AG04450 (cell line): ENCODE data around the gene PSMD7. TPM values are rescaled to one million over a fixed set of nuclear protein-coding genes. Genes with fewer than 3 reads are reported as not detected.

ENCODE experiments used
- CTCF ChIA-PET: fragments of 300-600, 350-600 bp; formaldehyde crosslinking; extraction: SDS; loops from one replicate; lab custom pipeline; 2022; ENCODE audit warnings: antibody characterized with exemption, inconsistent platforms; lab: Charles Lee
- POLR2A ChIA-PET: fragments of 350-600 bp; formaldehyde crosslinking; extraction: SDS; loops from one replicate; lab custom pipeline; 2021; ENCODE audit warnings: antibody characterized with exemption, inconsistent platforms; lab: Yijun Ruan, JAX
- DNase-seq: peaks from one replicate; pipeline ENCODE4 v3.0.0-alpha.2; 2011; ENCODE audit warnings: low read depth, low spot score
- H3K27ac ChIP-seq: one replicate; pipeline ENCODE4 v1.5.1; 2012; ENCODE audit warnings: low read depth, low read length, control low read depth
- H3K27me3 ChIP-seq: one replicate; pipeline ENCODE4 v1.6.0; 2012; ENCODE audit warnings: low read length; ENCODE audit not compliant: control insufficient read depth, insufficient read depth
- H3K4me3 ChIP-seq: 2 replicates; pipeline ENCODE4 v1.5.1; 2011; ENCODE audit warnings: mild to moderate bottlenecking, low read depth, low read length, control low read depth
- H3K9me3 ChIP-seq: 2 replicates; pipeline ENCODE4 v1.5.1; 2012; ENCODE audit warnings: low read length; ENCODE audit not compliant: control insufficient read depth, insufficient read depth
- polyA plus RNA-seq: library from polyadenylated mRNA; depleted of rRNA; stranded (reverse); fragments of >200 nt; gene quantifications from 2 replicates; pipeline ENCODE4 v1.2.3, GENCODE V29; 2011
- TF ChIP-seq, protein P1 (sequence below): IDR thresholded peaks from 2 replicates; pipeline ENCODE4 v1.5.1; 2011; ENCODE audit warnings: low read depth, low read length, control low read depth, inconsistent platforms

PSMD7 gene
- polyA plus RNA-seq, 1 experiment = 153 TPM

DNA sequence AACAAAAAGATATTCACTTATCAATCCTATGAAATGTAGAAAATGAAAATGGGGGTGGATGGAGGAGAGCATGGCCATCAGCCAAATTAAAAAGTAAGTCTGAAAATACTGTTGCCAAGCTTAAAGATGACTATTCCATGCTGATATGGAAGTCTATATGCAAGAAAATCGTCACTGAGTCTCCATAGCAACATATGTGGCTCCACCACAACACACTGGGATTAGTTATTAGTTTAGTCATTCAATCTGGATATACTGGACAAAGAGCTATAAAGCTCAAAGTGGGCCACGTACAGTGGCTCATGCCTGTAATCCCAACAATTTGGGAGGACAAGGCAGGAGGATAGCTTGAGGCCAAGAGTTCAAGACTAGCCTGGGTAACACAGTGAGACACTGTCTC lies 24.7 kb upstream of the PSMD7 start:
- no peaks in the 10 kb centered on the region for H3K9me3 ChIP-seq
- ChIA-PET POLR2A (no interaction called here), CTCF (interaction anchor here (1.1 kb wide), 1 partner anchor 207 kb away, joined by 6 read pairs; no protein-coding TSS in a partner anchor)
- H3K4me3 ChIP-seq = no peak overlapping the region
- no peak overlapping the region for H3K27ac ChIP-seq
- no peaks in the 10 kb centered on the region for H3K27me3 ChIP-seq
- TF ChIP-seq, protein P1, sequence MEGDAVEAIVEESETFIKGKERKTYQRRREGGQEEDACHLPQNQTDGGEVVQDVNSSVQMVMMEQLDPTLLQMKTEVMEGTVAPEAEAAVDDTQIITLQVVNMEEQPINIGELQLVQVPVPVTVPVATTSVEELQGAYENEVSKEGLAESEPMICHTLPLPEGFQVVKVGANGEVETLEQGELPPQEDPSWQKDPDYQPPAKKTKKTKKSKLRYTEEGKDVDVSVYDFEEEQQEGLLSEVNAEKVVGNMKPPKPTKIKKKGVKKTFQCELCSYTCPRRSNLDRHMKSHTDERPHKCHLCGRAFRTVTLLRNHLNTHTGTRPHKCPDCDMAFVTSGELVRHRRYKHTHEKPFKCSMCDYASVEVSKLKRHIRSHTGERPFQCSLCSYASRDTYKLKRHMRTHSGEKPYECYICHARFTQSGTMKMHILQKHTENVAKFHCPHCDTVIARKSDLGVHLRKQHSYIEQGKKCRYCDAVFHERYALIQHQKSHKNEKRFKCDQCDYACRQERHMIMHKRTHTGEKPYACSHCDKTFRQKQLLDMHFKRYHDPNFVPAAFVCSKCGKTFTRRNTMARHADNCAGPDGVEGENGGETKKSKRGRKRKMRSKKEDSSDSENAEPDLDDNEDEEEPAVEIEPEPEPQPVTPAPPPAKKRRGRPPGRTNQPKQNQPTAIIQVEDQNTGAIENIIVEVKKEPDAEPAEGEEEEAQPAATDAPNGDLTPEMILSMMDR = no peak
- DNase-seq = no peak

DNA sequence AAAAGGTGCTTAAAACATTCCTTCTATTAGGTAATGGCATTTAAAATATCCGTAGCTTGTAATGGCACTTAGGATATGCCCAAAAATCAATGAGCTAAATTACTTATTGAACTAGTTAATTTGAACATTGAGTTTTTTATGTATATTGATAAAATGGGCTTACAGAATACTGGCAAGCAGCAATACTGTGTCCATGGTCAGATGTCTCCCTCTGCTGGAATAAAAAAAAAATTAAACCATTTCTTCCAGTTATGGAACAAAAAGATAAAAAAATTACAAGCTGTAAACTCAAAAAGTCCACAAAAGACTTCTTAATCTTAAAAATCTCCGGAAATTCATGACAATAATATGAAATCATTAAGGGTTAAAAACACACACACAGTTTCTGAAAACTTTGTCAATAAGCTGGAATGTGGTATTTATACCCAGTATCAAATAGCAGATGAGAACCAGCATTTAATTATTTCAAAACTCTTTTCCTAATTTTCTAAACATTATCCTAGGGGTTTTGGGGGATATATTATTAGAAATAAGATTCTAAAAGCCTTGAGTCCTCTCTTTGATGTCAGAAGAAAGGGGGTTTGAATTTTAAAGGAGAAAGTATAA lies 21.5 kb upstream of the PSMD7 start:
- Histone ChIP-seq H3K27ac (no peak overlapping the region), H3K27me3 (no peaks in the 10 kb centered on the region), H3K4me3 (no peak overlapping the region), H3K9me3 (no peaks in the 10 kb centered on the region)
- ChIA-PET CTCF (interaction anchor here (0.6 to 3.4 kb wide), 18 partner anchors 8 to 1419 kb away, joined by 3 to 49 read pairs (median 4); no protein-coding TSS in a partner anchor), POLR2A (interaction anchor here (0.7 kb wide), 1 partner anchor 421 kb away, joined by 3 read pairs; no protein-coding TSS in a partner anchor)
- DNase-seq = no peak
- TF ChIP-seq, protein P1 = peak; percentile 63

DNA sequence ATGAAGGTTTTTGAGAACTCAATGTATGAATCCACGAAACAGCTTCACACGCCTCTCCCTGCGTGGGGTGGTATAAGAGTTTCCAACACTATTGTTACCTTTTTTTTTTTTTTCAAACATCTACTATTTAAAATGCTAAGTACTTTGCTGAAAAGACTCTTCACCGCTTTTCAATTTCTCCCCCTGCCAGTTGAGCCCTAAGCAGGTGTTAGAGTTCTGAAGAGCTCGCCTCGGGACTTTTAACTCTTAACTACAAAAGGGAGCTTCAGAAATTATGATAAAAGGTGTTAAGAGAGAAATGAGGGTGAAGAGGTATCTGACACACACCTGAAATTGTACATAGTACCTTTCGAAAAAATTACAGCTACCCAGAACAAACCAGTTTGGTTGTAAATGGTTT lies 20.9 kb upstream of the PSMD7 start:
- Histone ChIP-seq H3K27ac (no peak overlapping the region), H3K4me3 (no peak overlapping the region), H3K27me3 (no peaks in the 10 kb centered on the region), H3K9me3 (no peaks in the 10 kb centered on the region)
- ChIA-PET POLR2A (interaction anchor here (0.7 kb wide), 1 partner anchor 421 kb away, joined by 3 read pairs; no protein-coding TSS in a partner anchor), CTCF (interaction anchor here (0.6 to 3.4 kb wide), 19 partner anchors 8 to 318 kb away, joined by 3 to 49 read pairs (median 4); no protein-coding TSS in a partner anchor)
- DNase-seq = no peak
- TF ChIP-seq, protein P1 = no peak

- H3K4me3 ChIP-seq = no peak overlapping the region
- ChIA-PET POLR2A (no interaction called here), CTCF (no interaction called here)
- H3K27ac ChIP-seq = no peak overlapping the region
- no peaks in the 10 kb centered on the region for H3K27me3 ChIP-seq
- TF ChIP-seq, protein P1 = no peak
- DNase-seq = no peak
- H3K9me3 ChIP-seq = no peaks in the 10 kb centered on the region
Observed at GRCh38 chr16:74277974-74278373, 18.6 kb upstream of the PSMD7 start.

GRCh38 chr16:74279266-74279665 lies 17.3 kb upstream of the PSMD7 start:
- TF ChIP-seq, protein P1 = no peak
- no peaks in the 10 kb centered on the region for H3K9me3 ChIP-seq

More at GRCh38 chr16:74279266-74279665, 17.3 kb upstream of the PSMD7 start:
- DNase-seq = no peak
- CTCF ChIA-PET = no interaction called here
- POLR2A ChIA-PET = interaction anchor here (0.6 kb wide), 1 partner anchor 1948 kb away, joined by 3 read pairs; no protein-coding TSS in a partner anchor
- Histone ChIP-seq H3K27ac (no peak overlapping the region), H3K4me3 (no peak overlapping the region), H3K27me3 (no peaks in the 10 kb centered on the region)
